GM12865 (cell line): Measurements from ENCODE around the gene ARMC6.
"Not testable (repeated sequence)": the region's sequence is repeated elsewhere in the genome, so short reads cannot be mapped to it uniquely, and the experiment has no call there.

ENCODE experiments used
- DNase-seq: peaks from one replicate; pipeline ENCODE4 v3.0.0; 2010; ENCODE audit warnings: low read depth
- H3K4me3 ChIP-seq: 2 replicates; pipeline ENCODE4 v1.5.1; 2011; ENCODE audit warnings: mild to moderate bottlenecking, low read depth, low read length, control low read depth
- TF ChIP-seq, protein P1 (sequence below): IDR thresholded peaks from 2 replicates; pipeline ENCODE4 v1.5.1; 2011; ENCODE audit warnings: low read length, control low read depth, low read depth, inconsistent platforms; ENCODE audit not compliant: insufficient read depth; ENCODE audit errors: missing control alignments

Gene ARMC6

DNA sequence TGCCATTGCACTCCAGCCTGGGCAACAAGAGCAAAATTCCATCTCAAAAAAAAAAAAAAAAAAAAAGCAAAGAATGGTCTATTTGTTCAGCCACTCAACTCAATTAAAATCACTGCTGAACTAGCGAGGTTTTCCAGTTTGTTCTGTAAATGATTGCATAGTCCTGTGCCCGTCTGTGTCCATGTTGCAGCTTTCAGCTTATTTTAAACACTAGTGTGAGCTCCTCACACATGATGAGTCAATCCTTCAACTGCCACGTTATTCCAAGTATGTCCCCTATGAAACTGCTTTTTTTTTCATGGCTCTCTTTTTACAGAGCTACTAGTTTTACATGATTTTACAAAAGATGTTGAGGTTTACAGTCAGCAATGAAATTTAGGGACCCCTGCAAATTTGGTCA lies 12.3 kb upstream of the ARMC6 start:
- H3K4me3 ChIP-seq = no peak overlapping the region
- TF ChIP-seq, protein P1, sequence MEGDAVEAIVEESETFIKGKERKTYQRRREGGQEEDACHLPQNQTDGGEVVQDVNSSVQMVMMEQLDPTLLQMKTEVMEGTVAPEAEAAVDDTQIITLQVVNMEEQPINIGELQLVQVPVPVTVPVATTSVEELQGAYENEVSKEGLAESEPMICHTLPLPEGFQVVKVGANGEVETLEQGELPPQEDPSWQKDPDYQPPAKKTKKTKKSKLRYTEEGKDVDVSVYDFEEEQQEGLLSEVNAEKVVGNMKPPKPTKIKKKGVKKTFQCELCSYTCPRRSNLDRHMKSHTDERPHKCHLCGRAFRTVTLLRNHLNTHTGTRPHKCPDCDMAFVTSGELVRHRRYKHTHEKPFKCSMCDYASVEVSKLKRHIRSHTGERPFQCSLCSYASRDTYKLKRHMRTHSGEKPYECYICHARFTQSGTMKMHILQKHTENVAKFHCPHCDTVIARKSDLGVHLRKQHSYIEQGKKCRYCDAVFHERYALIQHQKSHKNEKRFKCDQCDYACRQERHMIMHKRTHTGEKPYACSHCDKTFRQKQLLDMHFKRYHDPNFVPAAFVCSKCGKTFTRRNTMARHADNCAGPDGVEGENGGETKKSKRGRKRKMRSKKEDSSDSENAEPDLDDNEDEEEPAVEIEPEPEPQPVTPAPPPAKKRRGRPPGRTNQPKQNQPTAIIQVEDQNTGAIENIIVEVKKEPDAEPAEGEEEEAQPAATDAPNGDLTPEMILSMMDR = no peak
- no peak for DNase-seq

DNA sequence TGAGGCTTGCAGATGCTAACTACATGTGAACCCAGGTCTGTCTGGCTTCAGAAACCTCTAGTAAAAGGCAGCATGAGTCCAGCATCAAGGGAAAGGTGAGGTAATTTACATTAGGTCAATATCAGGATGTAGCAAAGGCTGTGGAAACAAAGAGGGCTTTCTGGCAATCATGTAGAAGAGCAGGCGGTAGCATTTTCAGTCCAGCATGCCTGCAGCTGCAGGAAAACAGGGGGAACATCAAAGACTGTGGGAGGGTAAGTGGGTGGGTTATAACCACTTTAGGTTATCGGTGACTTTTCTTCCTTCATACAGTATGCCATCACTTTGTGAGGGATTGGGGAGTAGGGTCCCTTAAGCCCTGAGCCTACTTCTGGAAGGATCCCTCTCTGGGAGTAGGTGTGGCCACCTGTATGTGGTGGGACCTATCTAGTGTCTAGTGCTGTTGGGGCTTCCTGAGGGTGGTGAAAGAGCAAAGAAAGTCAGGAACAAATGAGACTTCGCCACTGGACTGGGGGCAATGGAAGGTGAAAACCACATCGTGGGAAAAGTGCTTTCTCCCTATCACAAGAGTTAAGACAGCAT lies 10.9 kb upstream of the ARMC6 start:
- no peak overlapping the region for H3K4me3 ChIP-seq
- TF ChIP-seq, protein P1 = no peak
- no peak for DNase-seq

DNA sequence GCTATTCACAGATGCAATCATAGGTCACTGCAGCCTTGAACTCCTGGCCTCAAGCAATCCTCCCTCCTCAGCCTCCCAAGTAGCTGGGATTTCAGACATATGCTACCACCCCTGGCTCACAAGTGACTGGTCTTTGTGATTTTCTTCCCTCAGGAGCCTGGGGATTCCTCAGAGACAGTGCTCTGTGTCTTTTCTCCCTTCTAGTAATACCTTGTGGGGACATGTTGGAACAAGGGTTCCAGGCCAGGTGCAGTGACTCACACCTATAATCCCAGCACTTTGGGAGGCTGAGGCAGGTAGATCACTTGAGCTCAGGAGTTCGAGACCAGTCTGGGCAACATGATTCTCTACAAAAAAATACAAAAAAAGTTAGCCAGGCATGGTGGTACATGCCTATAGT lies 10.0 kb upstream of the ARMC6 start:
- DNase-seq, H3K4me3 ChIP-seq: not testable (repeated sequence)

DNA sequence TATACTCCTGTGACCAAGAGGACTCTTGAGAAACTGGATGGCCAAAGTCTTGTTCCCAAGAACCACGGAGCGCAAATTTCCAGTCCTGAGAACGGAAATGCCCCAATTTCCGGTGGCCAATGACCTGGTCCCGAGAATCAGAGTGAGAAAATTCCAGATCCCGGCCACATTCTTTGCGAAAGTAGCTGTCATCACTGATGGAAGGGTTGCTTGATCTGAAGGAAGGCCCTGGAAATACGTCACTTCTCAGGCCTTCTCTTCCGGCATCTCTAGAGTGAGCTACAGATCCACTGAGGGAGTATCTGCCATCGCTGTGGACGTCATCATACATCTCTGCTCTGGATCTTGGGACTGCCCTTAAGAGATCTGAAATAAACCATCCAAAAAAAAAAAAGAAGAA lies 7.5 kb upstream of the ARMC6 start:
- H3K4me3 ChIP-seq = no peak overlapping the region
- TF ChIP-seq, protein P1 = no peak
- DNase-seq = no peak

DNA sequence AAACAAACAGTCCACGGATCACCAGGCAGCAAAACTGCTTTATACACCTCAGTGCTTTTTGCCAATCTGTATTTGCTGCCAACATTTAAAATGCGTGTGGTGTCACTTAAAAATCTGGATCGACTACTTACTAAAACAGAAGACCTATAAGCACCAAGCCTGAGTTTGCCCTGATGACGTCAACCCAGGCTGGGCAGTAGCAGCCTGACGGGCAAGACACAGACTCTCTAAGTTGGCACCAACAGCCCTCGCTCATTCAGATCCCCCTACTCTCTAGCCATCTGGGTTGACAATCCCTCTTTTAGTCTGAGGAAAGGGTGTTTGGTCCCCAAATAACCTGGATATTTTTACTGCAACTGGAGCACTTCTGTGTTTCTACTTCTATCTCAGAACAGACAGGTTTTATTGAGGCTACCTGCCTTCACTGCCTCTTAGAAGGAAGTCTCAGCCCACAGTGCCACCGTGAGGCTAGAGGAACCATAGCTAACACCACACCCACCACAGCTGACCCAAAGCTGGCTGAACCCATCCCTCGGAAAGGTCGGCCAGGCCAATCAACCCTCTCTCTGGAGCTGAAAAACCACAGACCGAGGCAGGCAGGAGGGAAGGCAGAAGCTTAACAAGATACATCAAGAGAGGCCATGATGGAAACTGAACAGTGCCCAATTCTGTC lies 7.0 kb upstream of the ARMC6 start:
- TF ChIP-seq, protein P1 = peak; percentile 8
- DNase-seq = no peak
- H3K4me3 ChIP-seq = no peak overlapping the region

DNA sequence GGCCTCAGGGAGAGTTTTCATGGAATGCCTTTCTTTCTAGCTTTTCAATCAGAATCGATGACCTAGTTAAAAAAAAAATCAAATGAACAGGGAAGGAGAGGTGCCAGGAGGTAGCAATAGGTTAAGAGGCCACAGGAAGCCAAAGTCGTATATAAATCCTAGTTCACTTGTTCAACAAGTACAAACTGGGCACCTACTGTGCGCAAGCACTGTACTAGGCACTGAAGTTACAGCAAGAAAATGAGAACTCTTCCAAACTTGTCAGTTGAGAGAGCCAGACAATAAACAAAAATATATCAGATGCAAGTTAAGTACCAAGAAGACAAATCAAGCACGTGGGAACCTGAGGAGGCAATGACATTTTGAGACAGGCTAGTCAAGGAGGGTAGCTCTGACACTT lies 6.2 kb upstream of the ARMC6 start:
- TF ChIP-seq, protein P1 = no peak

DNA sequence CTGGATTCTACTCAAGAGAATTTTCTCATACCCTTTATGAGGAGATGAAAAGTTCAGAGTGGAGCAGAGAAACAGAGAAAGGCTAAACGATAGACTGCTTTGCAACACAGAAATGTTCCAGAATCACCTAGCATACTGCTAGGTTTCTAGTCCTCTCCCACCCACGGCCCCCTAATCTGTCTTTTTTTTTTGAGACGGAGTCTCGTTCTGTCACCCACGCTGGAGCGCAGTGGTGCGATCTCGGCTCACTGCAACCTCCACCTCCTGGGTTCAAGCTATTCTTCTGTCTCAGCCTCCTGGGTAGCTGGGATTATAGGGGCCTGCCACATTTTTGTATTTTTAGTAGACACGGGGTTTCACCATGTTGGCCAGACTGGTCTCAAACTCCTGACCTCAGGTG lies 4.9 kb upstream of the ARMC6 start:
- no peak overlapping the region for H3K4me3 ChIP-seq
- no peak for DNase-seq
- TF ChIP-seq, protein P1 = no peak

More for the DNA sequence above, 6.2 kb upstream of the ARMC6 start:
- DNase-seq = no peak
- no peak overlapping the region for H3K4me3 ChIP-seq
